ENCODE data around the gene NOL3. TPM values are rescaled to one million over a fixed set of nuclear protein-coding genes. Genes with fewer than 3 reads are reported as not detected.

The NOL3 gene
- total RNA-seq, 1 donor from 2014 or later: 110 TPM

GRCh38 chr16:67193536-67193935, 23.2 kb downstream of the NOL3 start:
- H3K36me3 ChIP-seq: peaks cover 48% of the 10 kb centered on the region
- H3K27me3 ChIP-seq (ENCODE audit: low read depth): no peaks in the 10 kb centered on the region
- TF ChIP-seq CTCF (IDR thresholded peaks at IDR 0.05; ENCODE audit: borderline replicate concordance): no peak
- H3K27ac ChIP-seq (replicated peaks): no peak overlapping the region
- intact Hi-C loops (cut with micrococcal nuclease): no loop called here
- H3K9me3 ChIP-seq (replicated peaks): no peaks in the 10 kb centered on the region
- DNase-seq: no peak
- peaks cover 55% of the 10 kb centered on the region for H3K4me1 ChIP-seq
- H3K4me3 ChIP-seq: peak overlapping the region; percentile 86

- no peak for DNase-seq
- H3K36me3 ChIP-seq: peaks cover 48% of the 10 kb centered on the region
Measured at GRCh38 chr16:67194260-67194659, 23.9 kb downstream of the NOL3 start.

GRCh38 chr16:67195676-67196075, 25.3 kb downstream of the NOL3 start:
- H3K27ac ChIP-seq (replicated peaks): no peak overlapping the region
- H3K36me3 ChIP-seq: peaks cover 55% of the 10 kb centered on the region
- H3K9me3 ChIP-seq (replicated peaks): no peaks in the 10 kb centered on the region
- no peak overlapping the region for H3K4me3 ChIP-seq
- H3K27me3 ChIP-seq (ENCODE audit: low read depth): no peaks in the 10 kb centered on the region
- no peak for DNase-seq
- peaks cover 60% of the 10 kb centered on the region for H3K4me1 ChIP-seq
- intact Hi-C loops (cut with micrococcal nuclease): no loop called here
- no peak for TF ChIP-seq CTCF (IDR thresholded peaks at IDR 0.05; ENCODE audit: borderline replicate concordance)

More at GRCh38 chr16:67194260-67194659, 23.9 kb downstream of the NOL3 start:
- no peak for TF ChIP-seq CTCF (IDR thresholded peaks at IDR 0.05; ENCODE audit: borderline replicate concordance)
- no peaks in the 10 kb centered on the region for H3K27me3 ChIP-seq (ENCODE audit: low read depth)
- H3K27ac ChIP-seq (replicated peaks): no peak overlapping the region
- no peak overlapping the region for H3K4me3 ChIP-seq
- H3K4me1 ChIP-seq: peaks cover 62% of the 10 kb centered on the region
- no peaks in the 10 kb centered on the region for H3K9me3 ChIP-seq (replicated peaks)
- intact Hi-C loops (cut with micrococcal nuclease): no loop called here

- Histone ChIP-seq H3K9me3 (replicated peaks) (no peaks in the 10 kb centered on the region), H3K27me3 (ENCODE audit: low read depth) (no peaks in the 10 kb centered on the region), H3K27ac (replicated peaks) (no peak overlapping the region), H3K36me3 (peaks cover 63% of the 10 kb centered on the region), H3K4me1 (peaks cover 48% of the 10 kb centered on the region), H3K4me3 (no peak overlapping the region)
- TF ChIP-seq CTCF (IDR thresholded peaks at IDR 0.05; ENCODE audit: borderline replicate concordance): no peak
- no peak for DNase-seq
- intact Hi-C loops (cut with micrococcal nuclease): no loop called here
Measured at GRCh38 chr16:67196881-67197280, 26.5 kb downstream of the NOL3 start.

GRCh38 chr16:67197704-67198103, 27.4 kb downstream of the NOL3 start:
- peaks cover 42% of the 10 kb centered on the region for H3K4me1 ChIP-seq
- no peak for TF ChIP-seq CTCF (IDR thresholded peaks at IDR 0.05; ENCODE audit: borderline replicate concordance)
- no peaks in the 10 kb centered on the region for H3K9me3 ChIP-seq (replicated peaks)
- H3K36me3 ChIP-seq: peaks cover 69% of the 10 kb centered on the region
- intact Hi-C loops (cut with micrococcal nuclease): no loop called here
- H3K27ac ChIP-seq (replicated peaks): no peak overlapping the region
- no peaks in the 10 kb centered on the region for H3K27me3 ChIP-seq (ENCODE audit: low read depth)
- DNase-seq: no peak
- no peak overlapping the region for H3K4me3 ChIP-seq

Measured in left ventricle myocardium inferior (tissue), 1 donor.